Keratinocyte (primary cell): Measurements from ENCODE around the gene WDR35.

Experiments used
- CTCF ChIP-seq, 3 experiments: IDR thresholded peaks in 1 of 3; conservative IDR thresholded peaks in 1 of 3; optimal IDR thresholded peaks in 1 of 3; 2 replicates in 2 of 3; 3 replicates in 1 of 3; pipeline versions ENCODE3 to v1.5.1; 2011; ENCODE audit warnings: low read length in 3 of 3, mild to moderate bottlenecking in 3 of 3, moderate library complexity in 2 of 3, control low read depth in 1 of 3, inconsistent platforms in 1 of 3; ENCODE audit not compliant: insufficient read depth in 2 of 3; ENCODE audit errors: extremely low read depth in 1 of 3
- EZH2 ChIP-seq: IDR thresholded peaks from one replicate; pipeline ENCODE4 v1.6.1; 2012; ENCODE audit warnings: inconsistent platforms, mild to moderate bottlenecking, low read length, moderate library complexity

GRCh38 chr2:19864381-19864780 lies 125.5 kb downstream of the WDR35 start:
- no peak for TF ChIP-seq CTCF (optimal IDR thresholded peaks at IDR 0.05 in 1 of 3, IDR thresholded peaks at IDR 0.05 in 1 of 3, conservative IDR thresholded peaks at IDR 0.05 in 1 of 3; ENCODE audit: extremely low read depth in 1 of 3, insufficient read depth in 2 of 3, low read length in 3 of 3)
- no peak for TF ChIP-seq EZH2
